B cell (primary cell): Measurements from ENCODE around the gene RAPGEF1. TPM values are rescaled to one million over a fixed set of nuclear protein-coding genes. Genes with fewer than 3 reads are reported as not detected.

Experiments used
- ATAC-seq: fragments of 200-7000 bp; cut with Tn5 transposase; one replicate; pipeline ENCODE4 v1.10.0; 2021; ENCODE audit warnings: low read depth, mild to moderate bottlenecking, moderate number of reproducible peaks, moderate library complexity
- CTCF ChIA-PET: fragments of 350-600 bp; sonication (Branson Sonifier 250); formaldehyde crosslinking; loops from one replicate; lab custom pipeline; 2021; ENCODE audit warnings: antibody characterized with exemption, inconsistent platforms; lab: Charles Lee
- POLR2A ChIA-PET: fragments of 350-600 bp; sonication (Branson Sonifier 250); formaldehyde crosslinking; loops from one replicate; lab custom pipeline; 2021; ENCODE audit warnings: antibody characterized with exemption; lab: Charles Lee
- DNase-seq: peaks from one replicate; pipeline ENCODE4 v3.0.0; 2013
- H2AFZ ChIP-seq: 2 replicates; pipeline ENCODE4 v1.6.1; 2012; ENCODE audit warnings: mild to moderate bottlenecking, low read depth, low read length; ENCODE audit not compliant: insufficient read depth, poor library complexity, severe bottlenecking
- H3K27ac ChIP-seq, 2 donors: 1 replicate in 1 of 2; 2 replicates in 1 of 2; pipeline ENCODE4 v1.5.1; 2012 to 2013; ENCODE audit warnings: low read length in 2 of 2, mild to moderate bottlenecking in 2 of 2, moderate library complexity in 1 of 2
- H3K27me3 ChIP-seq, 4 experiments: fragments of 200-600 bp in 1 of 4; sonication (generic) in 1 of 4; replicated peaks in 1 of 4; 1 replicate in 2 of 4; 2 replicates in 2 of 4; pipeline versions ENCODE4 v1.6.1 to v1.7.0; 2013 to 2016; ENCODE audit warnings: low read length in 3 of 4, mild to moderate bottlenecking in 2 of 4, mixed read lengths in 1 of 4, moderate library complexity in 1 of 4; ENCODE audit not compliant: insufficient read depth in 4 of 4, control insufficient read depth in 3 of 4; ENCODE audit errors: control extremely low read depth in 1 of 4
- H3K36me3 ChIP-seq, 2 experiments: replicated peaks in 1 of 2; 1 replicate in 1 of 2; 2 replicates in 1 of 2; pipeline versions ENCODE4 v1.6.1 to v1.7.1; 2013; ENCODE audit warnings: low read length in 1 of 2; ENCODE audit not compliant: insufficient read depth in 2 of 2, control insufficient read depth in 1 of 2; ENCODE audit errors: control extremely low read depth in 1 of 2, extremely low read depth in 1 of 2
- H3K4me1 ChIP-seq, 2 donors: fragments of 200-600 bp in 1 of 2; sonication (generic) in 1 of 2; 1 replicate in 1 of 2; 2 replicates in 1 of 2; pipeline versions ENCODE4 v1.5.1 to v1.6.1; 2013 to 2017; ENCODE audit warnings: low read length in 2 of 2; ENCODE audit not compliant: control insufficient read depth in 2 of 2, insufficient read depth in 2 of 2
- H3K4me2 ChIP-seq: replicated peaks from 2 replicates; pipeline ENCODE3; 2012; ENCODE audit warnings: mild to moderate bottlenecking, low read depth, low read length; ENCODE audit not compliant: poor library complexity, severe bottlenecking
- H3K4me3 ChIP-seq, 5 experiments: fragments of 200-600 bp in 1 of 5; sonication (generic) in 1 of 5; 1 replicate in 3 of 5; 2 replicates in 2 of 5; pipeline versions ENCODE4 v1.5.1 to v1.7.0; 2011 to 2016; ENCODE audit warnings: low read length in 4 of 5, mild to moderate bottlenecking in 4 of 5, low read depth in 2 of 5, control low read depth in 1 of 5, moderate library complexity in 1 of 5; ENCODE audit not compliant: insufficient read depth in 1 of 5; ENCODE audit errors: control extremely low read depth in 1 of 5, extremely low read depth in 1 of 5
- H3K79me2 ChIP-seq: fragments of 200-600 bp; sonication (generic); one replicate; pipeline ENCODE4 v1.6.0; 2016; ENCODE audit warnings: low read length; ENCODE audit not compliant: control insufficient read depth, insufficient read depth
- H3K9ac ChIP-seq: fragments of 200-600 bp; sonication (generic); 2 replicates; pipeline ENCODE4 v1.6.1; 2017; ENCODE audit warnings: mild to moderate bottlenecking, low read length, moderate library complexity
- H3K9me3 ChIP-seq, 3 donors: one replicate each; pipeline versions ENCODE4 v1.6.1 to v1.7.1; 2013; ENCODE audit warnings: low read length in 2 of 3; ENCODE audit not compliant: control insufficient read depth in 2 of 3, insufficient read depth in 1 of 3; ENCODE audit errors: control extremely low read depth in 1 of 3
- H4K20me1 ChIP-seq: 2 replicates; pipeline ENCODE4 v1.6.0; 2012; ENCODE audit warnings: mild to moderate bottlenecking, low read length; ENCODE audit not compliant: insufficient read depth, control insufficient read depth, poor library complexity, severe bottlenecking
- H3K27ac Mint-ChIP-seq: one replicate; pipeline ENCODE4 v1.8.0; 2021; ENCODE audit warnings: mixed read lengths
- H3K27me3 Mint-ChIP-seq: one replicate; pipeline ENCODE4 v1.8.0; 2021; ENCODE audit warnings: mixed read lengths
- H3K4me1 Mint-ChIP-seq: one replicate; pipeline ENCODE4 v1.8.0; 2021; ENCODE audit warnings: mixed read lengths
- H3K4me3 Mint-ChIP-seq: one replicate; pipeline ENCODE4 v1.8.0; 2021; ENCODE audit warnings: mixed read lengths
- H3K9me3 Mint-ChIP-seq: one replicate; pipeline ENCODE4 v1.8.0; 2022; ENCODE audit warnings: mixed read lengths; ENCODE audit not compliant: insufficient read depth
- EZH2 ChIP-seq: IDR thresholded peaks from 2 replicates; pipeline ENCODE4 v1.6.1; 2012; ENCODE audit warnings: borderline replicate concordance, low read depth, mild to moderate bottlenecking, moderate library complexity, low read length; ENCODE audit not compliant: insufficient read depth, poor library complexity, severe bottlenecking
- WGBS: methylation state at CpG from one replicate; pipeline ENCODE4 v1.1.5; 2013; ENCODE audit warnings: missing lambda C conversion rate; ENCODE audit not compliant: insufficient coverage; 5-methylcytosine and 5-hydroxymethylcytosine counted together
- intact Hi-C: fragments of 100-400 bp; cut with micrococcal nuclease; formaldehyde crosslinking; loops from one replicate; pipeline ENCODE4 v1.10.0; 2022
- polyA plus RNA-seq: library from polyadenylated mRNA; depleted of rRNA; stranded (reverse); fragments of >200 nt; gene quantifications from 2 replicates; pipeline ENCODE4 v1.2.3, GENCODE V29; 2012
- total RNA-seq, 2 donors: library from RNA; stranded (reverse); fragments of 120-200 nt in 1 of 2; gene quantifications; 1 replicate in 1 of 2; 2 replicates in 1 of 2; pipeline versions ENCODE4 v1.2.3 to v1.2.4, GENCODE V29; 2013 to 2022
- TF ChIP-seq, protein P1 (sequence below): fragments of 200-600 bp; IDR thresholded peaks from one replicate; pipeline ENCODE4 v1.8.0; 2022; ENCODE audit warnings: antibody characterized with exemption, mild to moderate bottlenecking

Gene RAPGEF1
- total and polyA plus RNA-seq, 2 donors (not counting 1 experiment from before 2014, with no cell fraction given): 134 to 447 TPM

DNA sequence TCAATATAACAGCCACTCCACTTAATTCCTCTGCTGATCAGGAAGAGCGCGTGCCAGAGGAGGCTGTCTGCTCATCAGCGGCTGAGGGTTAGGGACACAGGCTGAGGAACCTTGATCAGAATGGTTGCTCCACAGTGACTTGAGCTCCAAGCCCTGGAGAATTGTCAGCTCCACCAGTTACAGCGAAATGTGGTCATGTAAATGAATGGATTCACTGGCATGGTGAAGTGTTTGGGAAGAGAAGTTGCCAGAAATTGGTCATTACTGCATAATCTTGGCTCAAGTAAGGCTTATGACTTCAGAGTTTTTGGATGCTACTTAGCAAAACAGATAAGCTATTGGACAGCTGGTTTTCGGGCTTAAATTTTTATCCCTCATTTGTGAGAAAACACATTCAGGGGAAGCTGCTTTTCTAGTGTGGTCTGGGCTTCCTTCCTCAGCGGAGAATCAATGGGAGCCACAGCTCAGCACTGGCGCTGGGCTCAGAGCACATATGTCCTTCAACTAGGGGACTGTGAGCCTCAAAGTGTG lies 129.6 kb downstream of the RAPGEF1 start:
- DNase-seq (no peak), ATAC-seq (no peak)
- H4K20me1 ChIP-seq: peaks cover 68% of the 10 kb centered on the region
- H3K27me3 ChIP-seq: no peaks in the 10 kb centered on the region
- Mint-ChIP-seq H3K27me3 (no peaks in the 10 kb centered on the region), H3K4me3 (no peak overlapping the region), H3K27ac (peak overlapping the region; percentile 59), H3K4me1 (peaks cover 6% of the 10 kb centered on the region), H3K9me3 (no peaks in the 10 kb centered on the region)
- peak overlapping the region in 1 of 2 donors; percentile 14 for H3K27ac ChIP-seq
- intact Hi-C loops: loop anchor here (1.0 kb wide), 1 partner anchor 35 kb away; no protein-coding TSS in a partner anchor
- H3K4me1 ChIP-seq: no peaks in the 10 kb centered on the region
- H3K36me3 ChIP-seq: peaks cover 19 to 76% of the 10 kb centered on the region in 2 experiments
- WGBS: 81% methylated on average over 6 of the region's 7 CpGs
- no peak overlapping the region for H3K4me3 ChIP-seq
- H3K79me2 ChIP-seq: peaks cover 50% of the 10 kb centered on the region
- H2AFZ ChIP-seq: no peak overlapping the region
- ChIA-PET CTCF (interaction anchor here (0.9 to 3.5 kb wide), 5 partner anchors 10 to 134 kb away, joined by 3 to 10 read pairs (median 4); no protein-coding TSS in a partner anchor), POLR2A (interaction anchor here (1.4 kb wide), 1 partner anchor 12 kb away, joined by 3 read pairs; no protein-coding TSS in a partner anchor)
- TF ChIP-seq EZH2: no peak
- TF ChIP-seq, protein P1, sequence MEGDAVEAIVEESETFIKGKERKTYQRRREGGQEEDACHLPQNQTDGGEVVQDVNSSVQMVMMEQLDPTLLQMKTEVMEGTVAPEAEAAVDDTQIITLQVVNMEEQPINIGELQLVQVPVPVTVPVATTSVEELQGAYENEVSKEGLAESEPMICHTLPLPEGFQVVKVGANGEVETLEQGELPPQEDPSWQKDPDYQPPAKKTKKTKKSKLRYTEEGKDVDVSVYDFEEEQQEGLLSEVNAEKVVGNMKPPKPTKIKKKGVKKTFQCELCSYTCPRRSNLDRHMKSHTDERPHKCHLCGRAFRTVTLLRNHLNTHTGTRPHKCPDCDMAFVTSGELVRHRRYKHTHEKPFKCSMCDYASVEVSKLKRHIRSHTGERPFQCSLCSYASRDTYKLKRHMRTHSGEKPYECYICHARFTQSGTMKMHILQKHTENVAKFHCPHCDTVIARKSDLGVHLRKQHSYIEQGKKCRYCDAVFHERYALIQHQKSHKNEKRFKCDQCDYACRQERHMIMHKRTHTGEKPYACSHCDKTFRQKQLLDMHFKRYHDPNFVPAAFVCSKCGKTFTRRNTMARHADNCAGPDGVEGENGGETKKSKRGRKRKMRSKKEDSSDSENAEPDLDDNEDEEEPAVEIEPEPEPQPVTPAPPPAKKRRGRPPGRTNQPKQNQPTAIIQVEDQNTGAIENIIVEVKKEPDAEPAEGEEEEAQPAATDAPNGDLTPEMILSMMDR: no peak
- H3K9me3 ChIP-seq: no peaks in the 10 kb centered on the region
- H3K4me2 ChIP-seq: no peak overlapping the region
- H3K9ac ChIP-seq: no peak overlapping the region

- 97% methylated on average over 12 of the region's 14 CpGs for WGBS
- Histone ChIP-seq H3K27ac (no peak overlapping the region), H2AFZ (no peak overlapping the region), H3K9me3 (no peaks in the 10 kb centered on the region), H3K4me3 (no peak overlapping the region), H3K4me1 (no peaks in the 10 kb centered on the region), H3K27me3 (no peaks in the 10 kb centered on the region), H3K79me2 (peaks cover 53% of the 10 kb centered on the region), H3K4me2 (no peak overlapping the region), H4K20me1 (peaks cover 75% of the 10 kb centered on the region), H3K9ac (no peak overlapping the region), H3K36me3 (peaks cover 22 to 78% of the 10 kb centered on the region in 2 experiments)
- POLR2A ChIA-PET: interaction anchor here (1.4 kb wide), 1 partner anchor 13 kb away, joined by 3 read pairs; no protein-coding TSS in a partner anchor
- intact Hi-C loops: no loop called here
- Mint-ChIP-seq H3K4me1 (peaks cover 6% of the 10 kb centered on the region), H3K27me3 (no peaks in the 10 kb centered on the region), H3K9me3 (no peaks in the 10 kb centered on the region), H3K27ac (peak overlapping the region; percentile 37), H3K4me3 (no peak overlapping the region)
- TF ChIP-seq EZH2: no peak
- TF ChIP-seq, protein P1: no peak
- ATAC-seq: no peak
- CTCF ChIA-PET: interaction anchor here (1.0 kb wide), 1 partner anchor 136 kb away, joined by 3 read pairs; no protein-coding TSS in a partner anchor
- DNase-seq: no peak
Measured at GRCh38 chr9:131609099-131609830, 130.6 kb downstream of the RAPGEF1 start.
